Activated naive CD8-positive, alpha-beta T cell treated with anti-CD3 and anti-CD28 coated beads, Interleukin-2, amount 50 U/mL, for 16 hours (primary cell): ENCODE data around the gene NTM.
"Not testable (repeated sequence)": the region's sequence is repeated elsewhere in the genome, so short reads cannot be mapped to it uniquely, and the experiment has no call there.

ENCODE experiments used
- DNase-seq: peaks from one replicate; pipeline ENCODE4 v3.0.0-alpha.2; 2020; ENCODE audit warnings: low read depth, low spot score

NTM gene

GRCh38 chr11:131422029-131422428 lies 51.6 kb downstream of the NTM start:
- DNase-seq: no peak

GRCh38 chr11:131422496-131422895 lies 52.1 kb downstream of the NTM start:
- DNase-seq: no peak

- DNase-seq: no peak
Measured at GRCh38 chr11:131423688-131424087, 53.3 kb downstream of the NTM start.

GRCh38 chr11:131424257-131424876 lies 54.0 kb downstream of the NTM start:
- DNase-seq: not testable (repeated sequence)

GRCh38 chr11:131425285-131425684 lies 54.9 kb downstream of the NTM start:
- DNase-seq: no peak

GRCh38 chr11:131428853-131429252 lies 58.4 kb downstream of the NTM start:
- DNase-seq: no peak

- no peak for DNase-seq
Measured at GRCh38 chr11:131430473-131431208, 60.2 kb downstream of the NTM start.

GRCh38 chr11:131441051-131441810 lies 70.8 kb downstream of the NTM start:
- DNase-seq: no peak

- DNase-seq: no peak
Measured at GRCh38 chr11:131446590-131447275, 76.3 kb downstream of the NTM start.

GRCh38 chr11:131447277-131447815 lies 76.9 kb downstream of the NTM start:
- no peak for DNase-seq

- DNase-seq: no peak
Measured at GRCh38 chr11:131447898-131448297, 77.5 kb downstream of the NTM start.

- no peak for DNase-seq
Measured at GRCh38 chr11:131449036-131450019, 78.9 kb downstream of the NTM start.

- no peak for DNase-seq
Measured at GRCh38 chr11:131454490-131454889, 84.1 kb downstream of the NTM start.

GRCh38 chr11:131454989-131455388 lies 84.6 kb downstream of the NTM start:
- DNase-seq: no peak

GRCh38 chr11:131455843-131456704 lies 85.7 kb downstream of the NTM start:
- no peak for DNase-seq

- DNase-seq: no peak
Measured at GRCh38 chr11:131457163-131457562, 86.7 kb downstream of the NTM start.

- DNase-seq: no peak
Measured at GRCh38 chr11:131458421-131458820, 88.0 kb downstream of the NTM start.

- DNase-seq: no peak
Measured at GRCh38 chr11:131460931-131461330, 90.5 kb downstream of the NTM start.

GRCh38 chr11:131462622-131463021 lies 92.2 kb downstream of the NTM start:
- DNase-seq: no peak

- no peak for DNase-seq
Measured at GRCh38 chr11:131463162-131463561, 92.7 kb downstream of the NTM start.
